ENCODE results near the gene UBXN11.

DNA sequence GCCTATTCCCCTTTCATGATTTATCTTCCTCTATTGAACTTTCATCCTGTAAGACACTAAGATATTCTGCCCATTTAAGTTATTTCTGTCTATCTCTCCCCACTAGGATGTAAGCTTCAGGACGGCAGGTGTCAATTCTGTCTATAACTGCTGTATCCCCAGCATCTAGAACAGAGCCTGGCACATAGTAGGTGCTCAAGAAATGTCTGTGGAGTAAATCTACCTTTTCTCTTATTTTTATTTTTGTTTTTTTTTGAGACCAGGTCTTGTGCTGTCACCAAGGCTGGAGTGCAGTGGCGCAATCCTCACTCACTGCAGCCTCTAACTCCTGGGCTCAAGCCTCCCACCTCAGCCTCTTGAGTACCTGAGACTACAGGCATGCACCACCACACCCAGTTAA, 16.9 kb upstream of the UBXN11 start:
- TF ChIP-seq, protein P1, sequence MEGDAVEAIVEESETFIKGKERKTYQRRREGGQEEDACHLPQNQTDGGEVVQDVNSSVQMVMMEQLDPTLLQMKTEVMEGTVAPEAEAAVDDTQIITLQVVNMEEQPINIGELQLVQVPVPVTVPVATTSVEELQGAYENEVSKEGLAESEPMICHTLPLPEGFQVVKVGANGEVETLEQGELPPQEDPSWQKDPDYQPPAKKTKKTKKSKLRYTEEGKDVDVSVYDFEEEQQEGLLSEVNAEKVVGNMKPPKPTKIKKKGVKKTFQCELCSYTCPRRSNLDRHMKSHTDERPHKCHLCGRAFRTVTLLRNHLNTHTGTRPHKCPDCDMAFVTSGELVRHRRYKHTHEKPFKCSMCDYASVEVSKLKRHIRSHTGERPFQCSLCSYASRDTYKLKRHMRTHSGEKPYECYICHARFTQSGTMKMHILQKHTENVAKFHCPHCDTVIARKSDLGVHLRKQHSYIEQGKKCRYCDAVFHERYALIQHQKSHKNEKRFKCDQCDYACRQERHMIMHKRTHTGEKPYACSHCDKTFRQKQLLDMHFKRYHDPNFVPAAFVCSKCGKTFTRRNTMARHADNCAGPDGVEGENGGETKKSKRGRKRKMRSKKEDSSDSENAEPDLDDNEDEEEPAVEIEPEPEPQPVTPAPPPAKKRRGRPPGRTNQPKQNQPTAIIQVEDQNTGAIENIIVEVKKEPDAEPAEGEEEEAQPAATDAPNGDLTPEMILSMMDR (IDR thresholded peaks at IDR 0.05): no peak
- no peak for TF ChIP-seq POLR2A (IDR thresholded peaks at IDR 0.05; ENCODE audit: low read depth)
- TF ChIP-seq EP300 (IDR thresholded peaks at IDR 0.05): no peak
- TF ChIP-seq POLR2AphosphoS5 (IDR thresholded peaks at IDR 0.05): no peak

Measured in esophagus muscularis mucosa (tissue), 4 donors.